Tibial nerve (tissue), 4 donors: ENCODE data around the gene WDR70. TPM values are rescaled to one million over a fixed set of nuclear protein-coding genes. Genes with fewer than 3 reads are reported as not detected.
"Not testable (repeated sequence)": the region's sequence is repeated elsewhere in the genome, so short reads cannot be mapped to it uniquely, and the experiment has no call there.

Source experiments
- DNase-seq, 2 donors: peaks; one replicate each; pipeline ENCODE4 v3.0.0-alpha.2; 2019; ENCODE audit warnings: low spot score in 2 of 2
- H3K27ac ChIP-seq, 4 donors: fragments of 200-600 bp; sonication (generic) in 3 of 4; one replicate each; pipeline ENCODE4 v1.5.1; 2017 to 2019; ENCODE audit warnings: mild to moderate bottlenecking in 1 of 4
- H3K27me3 ChIP-seq, 2 donors: fragments of 200-600 bp; sonication (generic) in 1 of 2; one replicate each; pipeline versions ENCODE4 v1.5.1 to v1.6.0; 2017 to 2019
- H3K36me3 ChIP-seq, 3 donors: fragments of 200-600 bp; sonication (generic); one replicate each; pipeline ENCODE4 v1.5.1; 2018 to 2019
- H3K4me1 ChIP-seq, 4 donors: fragments of 200-600 bp; sonication (generic) in 3 of 4; one replicate each; pipeline ENCODE4 v1.5.1; 2017 to 2019
- H3K4me3 ChIP-seq, 4 donors: fragments of 200-600 bp; sonication (generic) in 3 of 4; one replicate each; pipeline ENCODE4 v1.5.1; 2017 to 2019; ENCODE audit warnings: mild to moderate bottlenecking in 1 of 4, moderate library complexity in 1 of 4
- H3K9me3 ChIP-seq, 4 donors: fragments of 200-600 bp; sonication (generic) in 3 of 4; one replicate each; pipeline ENCODE4 v1.5.1; 2017 to 2019
- EP300 ChIP-seq, 2 donors: sonication (generic); formaldehyde crosslinking; IDR thresholded peaks; one replicate each; pipeline ENCODE4 v1.6.1; 2017; ENCODE audit warnings: antibody characterized with exemption in 2 of 2, mild to moderate bottlenecking in 1 of 2
- POLR2A ChIP-seq, 2 donors: fragments of 450-650 bp; IDR thresholded peaks; one replicate each; pipeline ENCODE4 v1.6.1; 2017; ENCODE audit warnings: antibody characterized with exemption in 2 of 2, mild to moderate bottlenecking in 2 of 2, moderate library complexity in 2 of 2
- WGBS, 2 donors: methylation state at CpG; one replicate each; pipeline ENCODE4 v1.1.5; 2018; 5-methylcytosine and 5-hydroxymethylcytosine counted together
- total RNA-seq, 4 donors: library from RNA; depleted of rRNA; stranded (reverse); fragments of >200 nt; gene quantifications; one replicate each; pipeline ENCODE4 v1.1.0, GENCODE V29; 2016
- TF ChIP-seq, protein P1 (sequence below), 5 experiments: fragments of 200-600 bp in 3 of 5; fragments of 450-650 bp in 2 of 5; sonication (generic) in 3 of 5; IDR thresholded peaks; one replicate each; pipeline ENCODE4 v1.5.1; 2016 to 2019; ENCODE audit warnings: antibody characterized with exemption in 5 of 5, mild to moderate bottlenecking in 3 of 5, moderate library complexity in 2 of 5

WDR70 gene
- total RNA-seq, 4 donors from 2014 or later, result 35.1 to 68.6 (median 47.4) TPM

DNA sequence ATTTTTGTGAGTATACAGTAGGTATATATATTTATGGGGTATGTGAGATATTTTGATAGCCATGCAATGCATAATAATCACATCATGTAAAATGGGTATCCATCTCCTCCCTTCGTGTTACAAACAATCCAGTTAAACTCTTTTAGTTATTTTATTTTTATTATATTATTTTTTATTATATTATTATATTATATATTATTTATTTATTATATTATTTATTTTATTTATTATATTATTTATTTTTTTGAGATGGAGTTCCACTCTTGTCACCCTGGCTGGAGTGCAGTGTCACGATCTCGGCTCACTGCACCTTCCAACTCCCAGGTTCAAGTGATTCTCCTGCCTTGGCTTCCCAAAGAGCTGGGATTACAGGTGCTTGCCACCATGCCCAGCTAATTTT, 138.6 kb downstream of the WDR70 start:
- no peak for DNase-seq
- WGBS, 2 donors, result 97 to 99% methylated on average over 3 of the region's 3 CpGs
- TF ChIP-seq EP300 (IDR thresholded peaks at IDR 0.05) (no peak), POLR2A (IDR thresholded peaks at IDR 0.05) (no peak)
- TF ChIP-seq, protein P1, sequence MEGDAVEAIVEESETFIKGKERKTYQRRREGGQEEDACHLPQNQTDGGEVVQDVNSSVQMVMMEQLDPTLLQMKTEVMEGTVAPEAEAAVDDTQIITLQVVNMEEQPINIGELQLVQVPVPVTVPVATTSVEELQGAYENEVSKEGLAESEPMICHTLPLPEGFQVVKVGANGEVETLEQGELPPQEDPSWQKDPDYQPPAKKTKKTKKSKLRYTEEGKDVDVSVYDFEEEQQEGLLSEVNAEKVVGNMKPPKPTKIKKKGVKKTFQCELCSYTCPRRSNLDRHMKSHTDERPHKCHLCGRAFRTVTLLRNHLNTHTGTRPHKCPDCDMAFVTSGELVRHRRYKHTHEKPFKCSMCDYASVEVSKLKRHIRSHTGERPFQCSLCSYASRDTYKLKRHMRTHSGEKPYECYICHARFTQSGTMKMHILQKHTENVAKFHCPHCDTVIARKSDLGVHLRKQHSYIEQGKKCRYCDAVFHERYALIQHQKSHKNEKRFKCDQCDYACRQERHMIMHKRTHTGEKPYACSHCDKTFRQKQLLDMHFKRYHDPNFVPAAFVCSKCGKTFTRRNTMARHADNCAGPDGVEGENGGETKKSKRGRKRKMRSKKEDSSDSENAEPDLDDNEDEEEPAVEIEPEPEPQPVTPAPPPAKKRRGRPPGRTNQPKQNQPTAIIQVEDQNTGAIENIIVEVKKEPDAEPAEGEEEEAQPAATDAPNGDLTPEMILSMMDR (IDR thresholded peaks at IDR 0.05), result no peak
- Histone ChIP-seq H3K27ac (no peak overlapping the region), H3K27me3 (no peaks in the 10 kb centered on the region), H3K36me3 (peaks cover 0 to 20% (median 0%) of the 10 kb centered on the region in 3 donors), H3K4me3 (no peak overlapping the region), H3K9me3 (peaks cover 0 to 7% (median 0%) of the 10 kb centered on the region in 4 donors), H3K4me1 (no peaks in the 10 kb centered on the region)

DNA sequence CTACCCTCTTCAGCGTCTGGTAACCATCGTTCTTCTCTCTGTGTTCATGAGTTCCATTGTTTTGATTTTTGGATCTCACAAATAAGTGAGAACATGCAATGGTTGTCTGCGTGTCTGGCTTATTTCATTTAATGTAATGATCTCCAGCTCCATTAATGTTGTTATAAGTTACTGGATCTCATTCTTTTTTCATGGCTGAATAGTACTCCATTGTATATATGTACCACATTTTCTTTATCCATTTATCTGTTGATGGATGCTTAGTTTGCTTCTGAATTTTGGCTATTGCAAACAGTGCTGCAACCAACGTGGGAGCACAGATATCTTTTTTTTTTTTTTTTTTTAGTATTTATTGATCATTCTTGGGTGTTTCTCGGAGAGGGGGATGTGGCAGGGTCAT, 139.2 kb downstream of the WDR70 start:
- not testable (repeated sequence) for H3K27me3 ChIP-seq, H3K4me3 ChIP-seq, H3K4me1 ChIP-seq, DNase-seq, H3K27ac ChIP-seq, H3K9me3 ChIP-seq
- peaks cover 0 to 20% (median 0%) of the 10 kb centered on the region in 3 donors for H3K36me3 ChIP-seq
- 98 to 99% methylated on average over 5 of the region's 5 CpGs for WGBS, 2 donors

DNA sequence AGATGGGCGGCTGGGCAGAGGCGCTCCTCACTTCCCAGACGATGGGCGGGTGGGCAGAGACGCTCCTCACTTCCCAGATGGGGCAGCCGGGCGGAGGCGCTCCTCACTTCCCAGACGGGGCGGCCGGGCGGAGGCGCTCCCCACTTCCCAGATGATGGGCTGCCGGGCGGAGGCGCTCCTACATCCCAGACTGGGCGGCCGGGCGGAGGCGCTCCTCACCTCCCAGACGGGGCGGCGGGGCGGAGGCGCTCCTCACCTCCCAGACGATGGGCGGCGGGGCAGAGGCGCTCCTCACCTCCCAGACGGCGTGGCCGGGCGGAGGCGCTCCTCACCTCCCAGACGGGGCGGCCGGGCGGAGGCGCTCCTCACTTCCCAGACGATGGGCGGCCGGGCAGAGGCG, 140.2 kb downstream of the WDR70 start:
- H3K9me3 ChIP-seq, result peaks cover 0 to 7% (median 0%) of the 10 kb centered on the region in 4 donors
- no peaks in the 10 kb centered on the region for H3K27me3 ChIP-seq
- H3K36me3 ChIP-seq, result peaks cover 0 to 20% (median 0%) of the 10 kb centered on the region in 3 donors
- TF ChIP-seq, protein P1 (IDR thresholded peaks at IDR 0.05), result no peak
- TF ChIP-seq POLR2A (IDR thresholded peaks at IDR 0.05) (no peak), EP300 (IDR thresholded peaks at IDR 0.05) (no peak)
- no peaks in the 10 kb centered on the region for H3K4me1 ChIP-seq
- no peak for DNase-seq
- no peak overlapping the region for H3K4me3 ChIP-seq
- 96 to 97% methylated on average over 38 to 41 of the region's 43 CpGs for WGBS, 2 donors
- H3K27ac ChIP-seq, result no peak overlapping the region

DNA sequence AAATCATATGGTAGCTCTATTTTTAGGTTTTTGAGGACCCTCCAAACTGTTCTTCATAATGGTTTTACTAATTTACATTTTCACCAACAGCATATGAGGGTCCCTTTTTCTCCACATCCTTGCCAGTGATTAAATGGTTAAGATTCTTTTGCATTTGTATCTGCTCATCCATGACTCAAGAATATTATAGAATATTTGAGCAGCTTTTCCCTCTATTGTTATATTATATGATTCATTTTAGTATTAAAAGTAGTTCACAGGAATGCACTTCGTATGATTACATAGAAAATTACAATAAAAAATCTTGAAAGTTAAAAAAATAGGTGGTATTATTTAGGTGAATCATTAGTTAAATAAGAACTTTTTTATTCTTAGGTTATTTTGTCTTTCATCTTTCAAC, 140.7 kb downstream of the WDR70 start:
- peaks cover 0 to 7% (median 0%) of the 10 kb centered on the region in 4 donors for H3K9me3 ChIP-seq
- no peak overlapping the region for H3K27ac ChIP-seq
- peaks cover 0 to 20% (median 0%) of the 10 kb centered on the region in 3 donors for H3K36me3 ChIP-seq
- no peak overlapping the region for H3K4me3 ChIP-seq
- no peaks in the 10 kb centered on the region for H3K4me1 ChIP-seq
- TF ChIP-seq, protein P1 (IDR thresholded peaks at IDR 0.05), result no peak
- TF ChIP-seq EP300 (IDR thresholded peaks at IDR 0.05) (no peak), POLR2A (IDR thresholded peaks at IDR 0.05) (no peak)
- no peaks in the 10 kb centered on the region for H3K27me3 ChIP-seq
- 96 to 99% methylated on average over 1 of the region's 1 CpG for WGBS, 2 donors
- DNase-seq, result no peak

DNA sequence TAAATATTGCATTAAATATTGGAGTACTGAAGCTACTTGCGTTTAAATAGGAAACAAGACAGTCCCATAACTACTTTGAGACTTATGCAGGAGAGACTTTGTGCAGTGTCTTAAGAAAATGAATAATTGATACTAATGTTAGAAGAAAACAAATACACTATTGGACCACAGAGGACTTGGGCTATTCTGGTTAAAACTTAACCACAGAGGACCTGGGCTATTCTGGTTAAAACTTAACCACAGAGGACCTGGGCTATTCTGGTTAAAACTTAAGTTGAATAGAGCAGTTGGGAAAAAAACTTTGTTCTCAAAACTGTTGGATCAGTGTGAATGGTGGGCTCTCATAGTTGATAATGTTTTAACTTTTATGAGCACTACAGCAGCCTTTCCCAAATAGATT, 141.7 kb downstream of the WDR70 start:
- Histone ChIP-seq H3K36me3 (peaks cover 0 to 20% (median 0%) of the 10 kb centered on the region in 3 donors), H3K9me3 (peaks cover 0 to 7% (median 0%) of the 10 kb centered on the region in 4 donors), H3K4me3 (no peak overlapping the region), H3K4me1 (no peaks in the 10 kb centered on the region), H3K27ac (no peak overlapping the region), H3K27me3 (no peaks in the 10 kb centered on the region)
- DNase-seq, result no peak
- TF ChIP-seq, protein P1 (IDR thresholded peaks at IDR 0.05), result no peak
- no peak for TF ChIP-seq POLR2A (IDR thresholded peaks at IDR 0.05)
- TF ChIP-seq EP300 (IDR thresholded peaks at IDR 0.05), result no peak
- WGBS, 2 donors, result 80 to 93% methylated on average over 1 of the region's 1 CpG
